OCI-M1 (cell line): ENCODE results near the gene TMSB4X.
"Not testable (repeated sequence)": the region's sequence is repeated elsewhere in the genome, so short reads cannot be mapped to it uniquely, and the experiment has no call there.

Experiments used
- DNase-seq: peaks from one replicate; lab custom pipeline; 2025; lab: John Stamatoyannopoulos, UW

TMSB4X gene

DNA sequence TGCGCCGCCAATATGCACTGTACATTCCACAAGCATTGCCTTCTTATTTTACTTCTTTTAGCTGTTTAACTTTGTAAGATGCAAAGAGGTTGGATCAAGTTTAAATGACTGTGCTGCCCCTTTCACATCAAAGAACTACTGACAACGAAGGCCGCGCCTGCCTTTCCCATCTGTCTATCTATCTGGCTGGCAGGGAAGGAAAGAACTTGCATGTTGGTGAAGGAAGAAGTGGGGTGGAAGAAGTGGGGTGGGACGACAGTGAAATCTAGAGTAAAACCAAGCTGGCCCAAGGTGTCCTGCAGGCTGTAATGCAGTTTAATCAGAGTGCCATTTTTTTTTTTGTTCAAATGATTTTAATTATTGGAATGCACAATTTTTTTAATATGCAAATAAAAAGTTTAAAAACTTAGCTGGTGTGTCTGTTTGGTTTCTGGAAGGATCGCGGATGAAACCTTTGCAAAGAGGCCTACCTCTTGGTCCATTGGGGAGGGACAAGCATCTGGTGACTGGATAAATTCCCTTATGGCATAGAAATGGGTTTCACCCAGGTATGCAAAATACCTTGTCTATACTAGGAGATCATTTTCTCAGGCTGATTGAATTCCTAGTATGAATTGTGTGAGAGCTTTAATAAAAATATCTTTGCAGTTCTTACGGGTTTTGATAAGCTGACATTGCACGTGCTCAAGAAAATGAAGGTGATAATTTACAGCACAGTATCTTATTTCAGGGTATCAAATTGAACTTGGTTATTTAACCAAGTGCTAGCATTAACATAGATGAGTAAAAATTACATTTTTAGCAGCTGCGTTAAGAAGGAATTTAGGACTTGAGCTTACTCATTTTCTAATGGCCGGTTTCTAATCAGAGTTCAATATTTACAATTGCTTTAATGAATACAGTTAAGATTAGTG, 2.2 kb downstream of the TMSB4X start:
- DNase-seq, result peak; percentile 65

DNA sequence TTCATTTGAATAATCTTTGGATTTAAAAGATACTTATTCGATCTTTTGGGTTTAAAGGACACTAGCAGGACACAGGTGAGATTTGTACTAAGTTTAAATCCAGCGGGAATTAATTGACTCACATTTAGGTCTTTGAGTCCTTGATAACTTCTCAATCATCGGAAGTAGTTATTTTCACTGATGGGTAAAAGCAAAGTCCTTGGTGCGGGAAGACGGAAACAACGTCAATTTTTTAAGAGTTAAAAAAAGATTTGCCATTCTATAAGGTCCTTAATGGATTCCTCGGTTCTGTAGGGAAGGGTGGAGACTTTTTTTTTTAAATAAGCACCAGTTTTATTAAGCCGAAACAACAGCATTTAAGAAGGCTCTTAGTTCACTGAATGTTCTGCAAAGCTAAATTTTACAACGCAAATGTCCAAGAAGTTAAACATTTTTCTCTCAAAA, 2.9 kb downstream of the TMSB4X start:
- peak; percentile 75 for DNase-seq

DNA sequence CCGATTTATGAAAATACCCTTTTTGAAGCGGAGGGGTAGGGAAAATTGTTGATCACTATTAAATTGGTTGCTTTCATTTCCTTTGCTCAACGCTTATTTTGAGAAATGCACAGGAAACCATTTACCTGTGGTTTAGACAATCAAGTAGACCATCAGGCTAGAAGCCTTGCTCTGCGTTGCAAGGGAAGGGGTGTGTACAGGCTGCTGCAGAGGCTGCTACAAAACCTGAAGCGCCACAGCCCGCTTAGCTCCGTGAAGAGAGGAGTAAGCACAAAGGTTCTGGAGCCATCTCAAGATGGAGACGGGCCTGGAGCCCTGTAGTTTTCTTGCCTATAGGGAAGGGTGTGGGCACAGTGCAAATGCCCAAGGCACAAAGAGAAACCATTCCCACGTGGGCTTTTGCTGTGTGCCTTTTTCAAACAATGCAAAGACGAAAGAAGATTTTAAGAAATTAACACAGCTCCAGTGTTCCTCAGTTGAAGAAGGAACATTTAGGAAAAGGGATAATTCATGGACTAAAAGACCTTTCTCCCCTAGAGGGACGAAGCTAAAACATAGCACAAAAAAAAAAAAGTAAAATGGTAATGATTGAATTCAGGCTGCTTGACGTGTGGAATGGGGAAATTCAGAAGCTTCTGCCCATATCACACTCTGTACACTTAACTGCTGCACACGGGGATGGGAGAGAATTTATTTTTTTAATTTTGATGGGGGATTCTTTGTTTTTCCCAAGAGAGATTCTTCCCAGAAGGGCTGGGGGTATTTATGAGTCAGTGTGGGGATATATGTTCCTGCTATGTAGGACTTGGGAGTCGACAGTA, 3.5 kb downstream of the TMSB4X start:
- DNase-seq, result peak; percentile 83

DNA sequence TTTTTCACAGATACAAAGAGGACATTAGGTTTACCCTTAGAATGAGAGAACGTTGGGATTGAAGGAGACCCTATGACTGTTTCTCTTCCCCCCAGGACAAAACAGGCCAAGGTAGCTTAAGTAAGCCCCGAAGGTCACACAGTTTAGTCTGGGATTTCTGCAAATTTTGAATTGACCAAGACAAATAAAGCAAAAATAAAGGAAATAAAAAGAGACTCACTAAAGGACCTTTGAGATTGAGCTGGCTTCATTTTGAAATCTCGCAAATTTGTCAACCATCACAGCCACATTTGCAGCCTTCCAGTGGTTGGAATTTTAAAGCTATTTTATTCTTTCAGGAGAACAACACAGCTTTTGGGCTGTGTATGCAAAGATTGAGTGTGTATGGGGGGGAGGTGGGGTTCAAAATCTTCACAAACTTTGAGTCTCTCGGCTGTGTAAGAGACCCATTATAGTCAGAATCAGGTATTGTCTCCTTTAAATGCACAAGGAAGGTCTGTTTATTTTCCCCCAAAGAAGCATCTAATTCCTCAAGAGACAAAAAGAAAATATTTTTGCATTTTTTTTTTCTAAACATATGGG, 4.2 kb downstream of the TMSB4X start:
- DNase-seq, result no peak

DNA sequence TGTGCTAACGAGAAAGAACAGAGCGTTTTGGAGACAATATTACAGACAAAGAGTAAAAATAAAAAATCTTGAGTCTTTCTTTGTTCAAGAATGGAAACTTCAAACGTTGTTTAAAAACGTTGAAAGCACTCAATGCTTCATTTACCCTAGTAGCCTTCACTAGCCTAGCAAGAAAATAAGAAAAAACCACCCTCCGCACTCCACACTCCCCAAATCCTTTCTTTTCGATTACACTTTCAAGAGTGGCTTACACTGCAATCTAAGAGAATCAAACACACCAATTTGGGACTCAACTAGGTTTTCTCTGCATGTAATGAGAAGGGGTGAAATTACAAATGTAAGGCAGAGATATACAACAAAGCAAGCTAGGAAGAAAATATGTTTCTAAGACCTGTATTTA, 4.7 kb downstream of the TMSB4X start:
- no peak for DNase-seq

DNA sequence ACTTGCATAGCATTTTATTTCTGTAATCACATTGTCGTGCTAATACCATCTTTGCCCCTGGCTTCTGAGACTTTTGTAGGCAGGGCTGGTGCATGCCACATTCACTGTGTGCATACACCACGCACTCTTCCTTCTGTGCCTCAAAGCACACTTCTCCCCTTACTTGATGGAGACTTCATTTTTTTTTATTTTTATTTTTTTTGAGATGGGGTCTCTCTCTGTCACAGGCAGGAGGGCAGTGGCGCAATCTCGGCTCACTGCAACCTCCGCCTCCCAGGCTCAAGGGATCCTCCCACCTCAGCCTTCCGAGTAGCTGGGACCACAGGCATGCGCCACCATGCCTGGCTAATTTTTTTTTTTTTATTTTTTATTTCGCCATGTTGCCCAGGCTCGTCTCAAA, 5.1 kb downstream of the TMSB4X start:
- not testable (repeated sequence) for DNase-seq

DNA sequence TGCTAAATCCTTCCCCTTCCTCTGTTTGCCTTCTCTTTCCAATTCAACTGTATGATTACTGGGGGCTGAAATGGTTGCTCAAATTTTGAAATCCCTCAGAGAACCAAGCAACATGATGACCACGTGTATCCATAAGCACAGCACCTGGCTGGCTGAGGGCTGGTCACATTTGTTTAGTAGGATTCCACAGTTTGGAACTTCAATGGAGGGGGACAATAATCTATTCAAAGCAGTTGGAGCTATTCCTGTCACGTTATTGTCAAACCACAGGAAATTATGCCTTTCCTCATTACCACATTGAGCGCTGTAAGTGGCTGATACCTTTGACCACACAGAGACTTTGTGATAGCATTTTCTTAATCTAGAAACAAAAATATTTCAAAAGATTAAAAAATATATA, 7.0 kb downstream of the TMSB4X start:
- peak; percentile 79 for DNase-seq

DNA sequence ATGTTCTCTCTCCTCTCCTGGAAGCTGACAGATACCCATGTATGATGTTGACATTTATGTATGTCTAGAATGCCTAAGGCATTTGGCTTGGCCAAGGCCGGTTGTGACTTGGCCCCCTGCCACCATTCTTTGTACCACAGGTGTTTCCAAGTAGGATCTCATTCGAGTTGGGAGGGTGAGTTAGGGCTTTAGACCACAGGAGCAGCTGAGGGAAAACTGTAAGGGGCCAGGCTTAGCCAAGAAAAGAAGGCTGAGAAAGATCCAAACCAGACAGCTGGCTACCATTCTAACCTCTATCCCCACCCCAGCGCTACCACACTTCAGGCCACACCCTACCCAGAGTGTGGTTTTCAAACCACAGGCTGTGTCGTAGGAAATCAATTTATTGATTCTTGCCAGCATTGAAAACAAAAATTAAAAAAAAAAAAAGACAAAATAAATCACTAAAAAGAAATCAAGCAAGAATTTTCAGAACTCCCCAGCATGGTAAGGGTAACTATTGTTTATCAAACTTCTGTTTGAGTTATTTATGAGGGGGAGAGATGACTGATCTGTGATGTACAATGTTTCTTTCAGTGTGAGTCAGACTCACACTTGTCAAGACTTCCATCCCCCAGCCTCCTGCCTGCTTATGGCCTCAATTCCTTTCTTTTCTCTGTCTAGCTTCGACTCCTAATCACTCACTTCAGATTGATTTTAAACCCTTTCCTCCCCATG, 9.9 kb downstream of the TMSB4X start:
- DNase-seq, result peak; percentile 67

DNA sequence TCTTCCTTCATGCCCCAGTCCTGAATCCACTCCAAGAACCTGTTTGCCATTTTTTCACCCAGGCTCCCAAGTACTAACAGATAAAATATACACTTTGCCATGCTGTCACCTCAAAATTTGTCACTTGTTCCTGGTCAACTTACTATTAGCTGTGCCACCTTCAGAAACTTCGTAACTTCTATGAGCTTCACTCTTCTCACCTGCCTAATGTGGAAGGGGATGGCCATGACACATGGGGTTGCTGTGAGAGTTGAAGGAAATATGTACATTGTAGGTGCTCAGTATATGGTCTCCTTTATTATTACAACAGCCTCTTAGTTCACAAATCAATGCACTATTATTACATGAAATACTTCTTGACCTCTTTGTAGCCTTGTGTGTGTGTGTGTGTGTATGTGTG, 10.4 kb downstream of the TMSB4X start:
- no peak for DNase-seq

DNA sequence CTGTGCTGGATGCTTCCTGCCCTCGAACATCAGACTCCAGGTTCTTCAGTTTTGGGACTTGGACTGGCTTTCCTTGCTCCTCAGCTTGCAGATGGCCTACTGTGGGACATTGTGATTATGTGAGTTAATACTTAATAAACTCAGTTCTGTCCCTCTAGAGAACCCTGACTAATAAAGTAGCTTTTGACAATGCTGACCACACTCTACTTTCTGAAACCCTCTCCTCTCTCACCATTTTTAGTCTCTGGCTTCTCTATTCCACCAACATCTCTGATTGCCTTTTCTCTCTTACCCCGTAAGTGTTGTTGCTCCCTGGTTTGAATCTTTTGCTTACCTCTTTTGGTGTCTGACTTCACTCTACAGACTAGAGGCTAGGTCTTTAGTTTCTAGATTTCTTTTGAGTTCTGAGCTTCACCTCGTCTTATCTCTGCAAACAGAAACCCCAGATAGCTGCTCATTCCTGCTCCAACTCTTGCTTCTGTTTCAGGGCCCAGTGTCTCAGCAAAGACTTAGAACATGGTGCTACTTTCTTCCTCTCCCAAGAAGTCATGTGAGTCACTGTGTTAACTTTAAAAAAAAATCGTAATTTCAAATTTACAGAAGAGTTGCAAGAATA, 11.4 kb downstream of the TMSB4X start:
- peak; percentile 70 for DNase-seq

DNA sequence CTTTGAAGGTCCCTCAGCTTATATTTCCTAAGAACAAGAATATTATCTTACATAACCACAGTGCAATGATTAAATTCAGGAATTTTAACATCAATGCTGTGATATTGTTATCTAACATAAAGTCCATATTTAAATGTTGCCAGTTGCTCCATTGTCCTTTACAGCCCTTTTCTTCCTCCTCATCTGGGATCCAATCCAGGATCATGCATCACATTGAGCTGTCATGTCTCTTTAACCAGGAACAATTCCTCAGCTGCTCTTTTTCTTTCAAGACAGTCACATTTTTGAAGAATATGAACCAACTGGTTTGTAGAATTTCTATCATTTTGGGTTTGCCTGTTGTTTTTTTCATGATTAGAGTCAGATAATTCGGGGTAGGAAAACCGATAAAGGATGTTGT, 12.0 kb downstream of the TMSB4X start:
- DNase-seq, result no peak

DNA sequence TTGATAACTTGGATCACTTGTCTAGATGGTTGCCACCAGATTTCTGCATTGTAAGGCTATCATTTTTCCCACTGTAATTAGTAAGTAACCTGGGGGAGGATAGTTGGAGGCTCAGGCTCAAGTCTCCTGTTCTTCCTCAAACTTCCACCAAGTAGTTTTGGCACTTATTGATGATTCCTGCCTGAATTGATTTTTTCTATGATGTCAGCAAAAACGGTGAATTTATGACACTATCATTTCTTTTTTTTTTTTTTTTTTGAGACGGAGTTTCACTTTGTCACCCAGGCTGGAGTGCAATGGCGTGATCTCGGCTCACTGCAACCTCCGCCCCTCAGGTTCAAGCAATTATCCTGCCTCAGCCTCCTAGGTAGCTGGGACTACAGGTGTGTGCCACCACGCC, 12.4 kb downstream of the TMSB4X start:
- DNase-seq, result no peak

DNA sequence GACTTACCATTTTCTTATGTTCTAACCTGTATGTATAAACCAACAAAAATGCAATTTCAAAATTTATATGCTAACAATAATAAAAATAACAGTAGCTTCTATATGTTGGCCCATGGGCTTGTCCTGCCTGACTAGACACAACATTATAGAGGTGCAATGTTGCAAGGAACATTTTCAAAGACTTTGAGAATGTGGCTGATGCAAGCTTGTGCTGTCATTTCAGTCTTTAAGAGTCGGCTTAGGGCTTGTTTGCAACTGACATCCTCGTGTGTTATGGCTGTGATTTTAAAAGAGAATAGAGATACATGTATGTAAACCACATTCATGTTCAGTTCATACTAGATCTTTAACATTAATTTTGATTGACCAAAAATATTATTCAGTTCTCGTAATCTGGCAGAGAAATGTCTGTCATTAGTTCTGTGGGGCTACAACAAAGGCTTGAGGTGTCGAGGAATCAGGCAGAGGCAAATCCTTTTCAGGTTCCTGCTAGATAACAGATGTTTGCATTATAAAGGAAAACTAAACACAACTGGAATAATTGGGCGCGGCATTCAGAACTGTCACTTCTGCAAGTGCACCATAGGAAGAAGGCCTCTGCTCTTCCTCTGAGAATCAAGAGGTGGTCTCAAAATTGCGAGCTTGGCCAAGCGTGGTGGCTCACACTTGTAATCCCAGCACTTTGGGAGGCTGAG, 13.1 kb downstream of the TMSB4X start:
- no peak for DNase-seq

DNA sequence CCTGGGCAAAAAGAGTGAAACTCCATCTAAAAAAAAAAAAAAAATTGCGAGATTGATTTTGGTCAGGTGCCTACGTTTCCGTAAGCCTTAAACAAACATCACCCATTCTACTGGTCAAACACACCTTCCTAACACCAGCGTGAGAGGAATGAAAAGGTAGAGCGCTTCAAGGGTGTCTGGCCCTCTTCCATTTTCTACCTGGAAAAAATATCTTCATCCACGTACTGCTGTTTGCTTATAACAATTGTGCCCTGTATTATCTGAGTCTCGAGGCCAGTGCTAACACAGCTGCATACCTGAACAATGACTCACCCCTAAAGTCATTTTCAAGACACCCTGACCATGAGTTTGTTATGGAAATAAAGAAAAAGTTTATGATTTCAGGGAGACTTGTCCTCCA, 13.9 kb downstream of the TMSB4X start:
- DNase-seq, result no peak

DNA sequence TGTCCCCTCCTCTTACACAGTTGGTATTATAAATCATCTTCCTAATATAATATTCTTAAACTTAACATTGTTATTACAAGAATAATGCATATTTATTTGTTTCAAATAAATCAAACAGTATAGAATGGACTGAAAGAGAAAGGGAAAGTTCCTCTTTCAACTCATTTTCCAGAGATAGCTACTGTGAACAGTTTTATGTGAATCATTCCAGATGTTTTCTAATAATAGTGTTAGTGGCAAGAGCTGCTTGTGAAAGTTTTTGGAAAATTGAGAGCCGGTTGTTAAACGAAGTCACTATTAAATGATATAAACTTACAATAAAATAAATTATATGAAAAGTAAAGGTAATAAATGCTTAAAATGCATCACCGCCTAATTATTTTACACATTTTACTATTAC, 14.6 kb downstream of the TMSB4X start:
- DNase-seq, result peak; percentile 5

DNA sequence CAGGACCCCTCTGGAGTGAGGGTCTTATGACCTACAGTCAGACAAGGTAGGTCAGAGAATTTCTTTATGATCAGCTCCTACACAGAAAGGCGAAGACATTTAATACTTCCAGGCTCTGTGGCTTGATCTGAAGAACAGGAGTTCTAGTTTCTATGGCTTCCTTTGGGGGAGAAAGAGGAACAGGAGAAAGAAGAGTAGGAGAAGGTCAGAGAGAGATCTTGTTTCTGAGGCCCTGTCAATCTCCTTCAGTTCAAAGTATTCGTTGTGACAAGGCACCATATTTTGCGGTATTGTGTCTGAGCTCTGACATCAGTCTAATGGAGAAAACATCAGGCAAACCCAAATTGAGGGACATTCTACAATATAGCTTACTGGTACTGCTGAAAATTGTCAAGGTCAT, 16.7 kb downstream of the TMSB4X start:
- DNase-seq, result no peak

DNA sequence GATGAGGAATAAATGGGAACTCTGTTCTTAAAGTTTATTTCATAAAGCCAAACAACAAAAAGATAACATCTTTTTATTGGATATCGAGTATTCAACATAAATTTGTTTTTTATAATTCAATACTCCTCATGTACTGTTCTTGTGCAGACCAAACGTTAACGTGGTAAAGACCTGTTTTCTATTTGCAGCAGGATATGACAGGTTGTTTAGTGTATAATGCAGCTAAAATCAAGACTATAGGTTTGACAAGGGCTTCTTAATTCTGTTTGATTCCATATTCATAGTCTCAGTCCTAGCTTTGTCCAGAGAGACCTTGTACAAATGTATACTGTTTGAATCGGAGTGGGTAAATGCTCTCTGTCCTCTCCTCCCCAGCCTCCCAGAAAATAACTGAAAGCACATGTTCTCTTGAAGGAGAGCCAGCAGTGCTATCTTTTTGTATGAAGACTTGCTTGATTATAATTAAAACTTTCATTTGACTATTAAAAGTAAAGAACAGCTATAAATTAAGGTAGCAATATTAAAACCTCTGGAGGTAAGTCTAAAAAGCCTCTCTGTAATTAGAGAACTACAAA, 17.7 kb downstream of the TMSB4X start:
- no peak for DNase-seq

DNA sequence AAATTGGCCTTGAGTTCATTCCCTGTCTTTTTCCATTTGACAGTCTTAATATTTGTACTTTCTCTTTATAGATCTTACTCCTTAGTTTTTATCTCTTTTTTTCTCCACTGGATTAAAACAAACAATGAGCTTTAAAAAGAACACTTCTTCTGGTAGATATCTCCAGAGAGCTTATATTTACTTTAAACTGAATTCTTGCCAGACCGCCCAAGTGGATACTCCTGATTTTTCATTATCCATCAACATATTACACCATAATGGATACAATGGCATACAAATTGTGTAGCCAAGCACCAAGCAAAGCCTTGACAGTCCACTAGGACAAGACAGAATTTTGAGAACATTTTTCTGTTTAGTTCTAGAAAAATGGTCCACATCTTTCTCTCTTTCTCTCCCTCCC, 18.9 kb downstream of the TMSB4X start:
- no peak for DNase-seq

DNA sequence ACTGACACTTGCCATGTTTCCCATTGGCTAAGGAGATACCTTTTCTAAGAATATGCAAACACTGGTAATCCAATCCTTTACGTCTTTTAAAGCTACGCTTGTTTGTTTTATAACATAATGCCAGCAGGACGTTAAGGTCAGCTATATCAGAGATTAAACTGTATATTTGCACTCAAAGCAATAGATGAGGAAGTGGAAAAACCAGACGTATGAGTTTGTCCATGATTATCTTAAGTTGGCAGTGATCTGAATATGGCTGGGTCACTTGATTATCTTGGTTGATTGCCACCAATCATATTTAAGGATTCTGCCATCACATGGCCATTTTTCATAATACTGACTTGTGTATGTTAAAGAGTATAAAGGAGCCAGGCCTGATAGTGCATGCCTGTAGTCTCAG, 19.4 kb downstream of the TMSB4X start:
- peak; percentile 75 for DNase-seq

DNA sequence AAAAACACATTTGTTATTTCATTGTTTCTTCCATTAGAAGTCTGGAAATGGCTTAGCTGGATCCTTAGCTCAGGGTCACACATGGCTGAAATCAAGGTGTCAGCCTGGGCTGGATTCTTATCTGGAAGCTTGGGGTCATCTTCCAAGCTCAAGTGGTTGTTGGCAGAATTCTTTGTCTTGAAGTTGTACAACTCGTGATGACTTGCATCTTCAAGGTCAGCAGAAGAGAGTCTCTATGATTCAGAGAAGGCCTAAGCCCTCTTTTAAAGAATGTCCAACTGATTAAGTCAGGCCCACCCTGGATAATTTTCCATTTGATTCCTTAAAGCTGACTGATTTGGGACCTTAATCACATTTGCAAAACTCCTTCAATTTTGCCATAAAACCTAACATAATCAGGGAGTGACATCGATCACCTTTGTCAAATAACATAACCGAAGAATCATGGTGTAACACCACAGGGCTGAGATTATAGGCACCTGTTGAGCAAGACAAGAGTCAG, 22.1 kb downstream of the TMSB4X start:
- no peak for DNase-seq
